GM23338 (cell line): ENCODE data around the gene NT5DC3. TPM values are rescaled to one million over a fixed set of nuclear protein-coding genes. Genes with fewer than 3 reads are reported as not detected.

Experiments used
- ATAC-seq: fragments of 200-7000 bp; cut with Tn5 transposase; 3 replicates; pipeline ENCODE4 v1.9.1; 2020
- DNase-seq: peaks from one replicate; pipeline ENCODE4 v3.0.0-alpha.2; 2015; ENCODE audit warnings: low spot score
- H2AFZ ChIP-seq: fragments of 200-600 bp; sonication (generic); 2 replicates; pipeline ENCODE4 v1.8.0; 2016; ENCODE audit warnings: antibody characterized with exemption, mild to moderate bottlenecking, moderate library complexity
- H3F3A ChIP-seq: fragments of 200-600 bp; sonication (generic); replicated peaks from 2 replicates; pipeline ENCODE4 v1.8.0; 2017; ENCODE audit warnings: antibody characterized with exemption, mixed run types, low read depth
- H3K27ac ChIP-seq: fragments of 200-600 bp; sonication (generic); 2 replicates; pipeline ENCODE4 v1.6.1; 2016; ENCODE audit warnings: low read depth
- H3K27me3 ChIP-seq: fragments of 200-600 bp; sonication (generic); 2 replicates; pipeline ENCODE4 v1.8.0; 2016; ENCODE audit warnings: mild to moderate bottlenecking, mixed run types, moderate library complexity; ENCODE audit not compliant: insufficient read depth
- H3K36me3 ChIP-seq: fragments of 200-600 bp; sonication (generic); 2 replicates; pipeline ENCODE4 v1.8.0; 2016; ENCODE audit warnings: mild to moderate bottlenecking; ENCODE audit not compliant: insufficient read depth
- H3K4me1 ChIP-seq: fragments of 200-600 bp; sonication (generic); 2 replicates; pipeline ENCODE4 v1.8.0; 2016; ENCODE audit warnings: mild to moderate bottlenecking, moderate library complexity; ENCODE audit not compliant: insufficient read depth
- H3K4me2 ChIP-seq: fragments of 200-600 bp; sonication (generic); 2 replicates; pipeline ENCODE4 v1.7.1; 2017; ENCODE audit warnings: mixed run types
- H3K4me3 ChIP-seq: fragments of 200-600 bp; sonication (generic); 2 replicates; pipeline ENCODE4 v1.6.1; 2016; ENCODE audit warnings: mixed run types
- H3K79me2 ChIP-seq: fragments of 200-600 bp; sonication (generic); replicated peaks from 2 replicates; pipeline ENCODE4 v1.8.0; 2017; ENCODE audit warnings: mild to moderate bottlenecking; ENCODE audit not compliant: insufficient read depth
- H3K9me2 ChIP-seq: fragments of 200-600 bp; sonication (generic); 2 replicates; pipeline ENCODE4 v1.8.0; 2017; ENCODE audit not compliant: insufficient read depth
- H4K20me1 ChIP-seq: fragments of 200-600 bp; sonication (generic); replicated peaks from 2 replicates; pipeline ENCODE4 v1.8.0; 2017; ENCODE audit warnings: mild to moderate bottlenecking; ENCODE audit not compliant: insufficient read depth
- H3K27ac Mint-ChIP-seq: 2 replicates; pipeline ENCODE4 v1.8.0; 2020; ENCODE audit warnings: inconsistent platforms, mild to moderate bottlenecking, moderate library complexity, mixed read lengths
- H3K27me3 Mint-ChIP-seq: 3 replicates; pipeline ENCODE4 v1.8.0; 2022; ENCODE audit warnings: low read depth, mild to moderate bottlenecking, moderate library complexity, mixed read lengths, inconsistent platforms; ENCODE audit not compliant: insufficient read depth, poor library complexity
- H3K36me3 Mint-ChIP-seq: 3 replicates; pipeline ENCODE4 v1.8.0; 2021; ENCODE audit warnings: low read depth, mild to moderate bottlenecking, inconsistent platforms, moderate library complexity, mixed read lengths
- H3K4me1 Mint-ChIP-seq: 3 replicates; pipeline ENCODE4 v1.8.0; 2020; ENCODE audit warnings: mild to moderate bottlenecking, inconsistent platforms, mixed read lengths
- H3K4me3 Mint-ChIP-seq: 3 replicates; pipeline ENCODE4 v1.8.0; 2021; ENCODE audit warnings: moderate library complexity, mild to moderate bottlenecking, inconsistent platforms, mixed read lengths
- H3K9me3 Mint-ChIP-seq: 3 replicates; pipeline ENCODE4 v1.8.0; 2020; ENCODE audit warnings: moderate library complexity, mild to moderate bottlenecking, inconsistent platforms, mixed read lengths
- CREB1 ChIP-seq: fragments of 250-450 bp; sonication (Bioruptor Pico); IDR thresholded peaks from 2 replicates; pipeline ENCODE4 v1.5.0; 2020; ENCODE audit warnings: low read depth, mild to moderate bottlenecking, moderate library complexity
- EZH2phosphoT487 ChIP-seq: fragments of 200-600 bp; sonication (generic); IDR thresholded peaks from one replicate; pipeline ENCODE4 v1.8.1; 2018; ENCODE audit warnings: antibody characterized with exemption; ENCODE audit not compliant: unreplicated experiment
- NANOG ChIP-seq: IDR thresholded peaks from 2 replicates; pipeline ENCODE4 v1.6.1; 2016; ENCODE audit warnings: antibody characterized with exemption, borderline replicate concordance
- POLR2AphosphoS5 ChIP-seq: IDR thresholded peaks from 2 replicates; pipeline ENCODE4 v1.6.1; 2016; ENCODE audit warnings: antibody characterized with exemption, low read depth
- polyA plus RNA-seq: library from polyadenylated mRNA; unstranded; fragments of >200 nt; fragmentation: Nextera tagmentation; extraction: Ambion mirVana; gene quantifications from 2 replicates; pipeline ENCODE4 v1.2.1, GENCODE V29; 2016
- total RNA-seq: library from RNA; depleted of rRNA; stranded (reverse); fragments of >200 nt; shearing (Covaris generic); gene quantifications from 2 replicates; pipeline ENCODE4 v1.2.3, GENCODE V29; 2014
- TF ChIP-seq, protein P1 (sequence below): IDR thresholded peaks from 2 replicates; pipeline ENCODE4 v1.6.1; 2016; ENCODE audit warnings: antibody characterized with exemption
- TF ChIP-seq, protein P2 (sequence below), 2 experiments: fragments of 200-600 bp in 1 of 2; sonication (generic) in 1 of 2; conservative IDR thresholded peaks; 2 replicates each; pipeline versions ENCODE4 v1.5.1 to v1.6.1; 2016 to 2017; ENCODE audit warnings: antibody characterized with exemption in 2 of 2, low read depth in 2 of 2, mild to moderate bottlenecking in 2 of 2, moderate library complexity in 1 of 2
- TF ChIP-seq, protein P3 (sequence below): fragments of 250-450 bp; sonication (Bioruptor Pico); IDR thresholded peaks from 2 replicates; pipeline ENCODE4 v1.5.0; 2020; ENCODE audit warnings: mild to moderate bottlenecking, moderate library complexity

Gene NT5DC3
- total and polyA plus RNA-seq, 2 experiments from 2014 or later, result 2.2 to 12.5 TPM

DNA sequence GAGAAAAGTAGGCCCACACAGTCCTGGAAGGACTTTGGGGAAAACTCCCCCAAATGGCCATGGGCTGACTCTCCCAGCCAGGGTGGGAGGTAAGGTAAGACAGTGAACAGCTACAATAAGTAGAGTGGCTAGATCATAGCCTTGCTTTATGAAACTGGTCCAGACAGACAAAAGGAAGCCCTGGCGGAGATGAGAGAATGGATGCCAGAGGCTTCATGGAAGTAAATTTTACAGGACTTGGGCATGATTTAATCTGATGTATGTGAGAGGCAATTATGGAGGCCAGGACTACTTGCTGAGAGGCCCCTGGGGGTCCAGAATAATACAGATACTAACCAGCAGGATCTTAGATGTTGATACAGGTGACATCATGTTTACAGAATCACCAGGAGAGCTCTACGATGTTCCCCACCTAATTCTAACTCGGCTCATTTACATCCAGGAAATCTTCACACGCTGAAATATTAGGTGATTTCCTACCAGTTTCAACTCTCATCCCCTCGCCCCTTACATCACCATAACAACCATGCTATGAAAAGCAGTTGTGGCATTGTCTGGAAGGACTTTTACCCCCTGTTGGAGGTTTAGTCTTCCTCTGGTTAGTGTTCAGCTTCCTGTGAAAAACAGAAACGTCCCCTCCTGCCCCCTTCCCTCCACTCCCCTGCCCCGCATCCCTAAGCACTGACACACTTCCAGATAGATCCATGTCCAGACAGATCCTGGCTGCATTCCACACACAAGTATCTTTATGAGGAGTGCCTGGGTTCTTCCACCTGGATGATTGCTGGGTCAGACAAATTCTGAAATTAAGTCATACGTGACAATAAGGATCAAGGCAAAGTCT, 39.5 kb upstream of the NT5DC3 start:
- no peaks in the 10 kb centered on the region for H3K27me3 ChIP-seq
- no peaks in the 10 kb centered on the region for H3K9me3 Mint-ChIP-seq

More for the DNA sequence above, 39.5 kb upstream of the NT5DC3 start:
- H3K9me2 ChIP-seq, result no peaks in the 10 kb centered on the region
- Mint-ChIP-seq H3K27ac (no peak overlapping the region), H3K4me1 (peaks cover 7% of the 10 kb centered on the region), H3K27me3 (peaks cover 2% of the 10 kb centered on the region), H3K36me3 (no peaks in the 10 kb centered on the region), H3K4me3 (no peak overlapping the region)
- H2AFZ ChIP-seq, result no peak overlapping the region
- TF ChIP-seq, protein P1, sequence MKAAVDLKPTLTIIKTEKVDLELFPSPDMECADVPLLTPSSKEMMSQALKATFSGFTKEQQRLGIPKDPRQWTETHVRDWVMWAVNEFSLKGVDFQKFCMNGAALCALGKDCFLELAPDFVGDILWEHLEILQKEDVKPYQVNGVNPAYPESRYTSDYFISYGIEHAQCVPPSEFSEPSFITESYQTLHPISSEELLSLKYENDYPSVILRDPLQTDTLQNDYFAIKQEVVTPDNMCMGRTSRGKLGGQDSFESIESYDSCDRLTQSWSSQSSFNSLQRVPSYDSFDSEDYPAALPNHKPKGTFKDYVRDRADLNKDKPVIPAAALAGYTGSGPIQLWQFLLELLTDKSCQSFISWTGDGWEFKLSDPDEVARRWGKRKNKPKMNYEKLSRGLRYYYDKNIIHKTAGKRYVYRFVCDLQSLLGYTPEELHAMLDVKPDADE, result no peak
- TF ChIP-seq CREB1 (CRISPR knock-in tag) (no peak), POLR2AphosphoS5 (no peak), NANOG (no peak), EZH2phosphoT487 (no peak)
- TF ChIP-seq, protein P2, sequence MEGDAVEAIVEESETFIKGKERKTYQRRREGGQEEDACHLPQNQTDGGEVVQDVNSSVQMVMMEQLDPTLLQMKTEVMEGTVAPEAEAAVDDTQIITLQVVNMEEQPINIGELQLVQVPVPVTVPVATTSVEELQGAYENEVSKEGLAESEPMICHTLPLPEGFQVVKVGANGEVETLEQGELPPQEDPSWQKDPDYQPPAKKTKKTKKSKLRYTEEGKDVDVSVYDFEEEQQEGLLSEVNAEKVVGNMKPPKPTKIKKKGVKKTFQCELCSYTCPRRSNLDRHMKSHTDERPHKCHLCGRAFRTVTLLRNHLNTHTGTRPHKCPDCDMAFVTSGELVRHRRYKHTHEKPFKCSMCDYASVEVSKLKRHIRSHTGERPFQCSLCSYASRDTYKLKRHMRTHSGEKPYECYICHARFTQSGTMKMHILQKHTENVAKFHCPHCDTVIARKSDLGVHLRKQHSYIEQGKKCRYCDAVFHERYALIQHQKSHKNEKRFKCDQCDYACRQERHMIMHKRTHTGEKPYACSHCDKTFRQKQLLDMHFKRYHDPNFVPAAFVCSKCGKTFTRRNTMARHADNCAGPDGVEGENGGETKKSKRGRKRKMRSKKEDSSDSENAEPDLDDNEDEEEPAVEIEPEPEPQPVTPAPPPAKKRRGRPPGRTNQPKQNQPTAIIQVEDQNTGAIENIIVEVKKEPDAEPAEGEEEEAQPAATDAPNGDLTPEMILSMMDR (conservative IDR thresholded peaks at IDR 0.05; ENCODE audit: low read depth in 2 of 2), result no peak
- TF ChIP-seq, protein P3, sequence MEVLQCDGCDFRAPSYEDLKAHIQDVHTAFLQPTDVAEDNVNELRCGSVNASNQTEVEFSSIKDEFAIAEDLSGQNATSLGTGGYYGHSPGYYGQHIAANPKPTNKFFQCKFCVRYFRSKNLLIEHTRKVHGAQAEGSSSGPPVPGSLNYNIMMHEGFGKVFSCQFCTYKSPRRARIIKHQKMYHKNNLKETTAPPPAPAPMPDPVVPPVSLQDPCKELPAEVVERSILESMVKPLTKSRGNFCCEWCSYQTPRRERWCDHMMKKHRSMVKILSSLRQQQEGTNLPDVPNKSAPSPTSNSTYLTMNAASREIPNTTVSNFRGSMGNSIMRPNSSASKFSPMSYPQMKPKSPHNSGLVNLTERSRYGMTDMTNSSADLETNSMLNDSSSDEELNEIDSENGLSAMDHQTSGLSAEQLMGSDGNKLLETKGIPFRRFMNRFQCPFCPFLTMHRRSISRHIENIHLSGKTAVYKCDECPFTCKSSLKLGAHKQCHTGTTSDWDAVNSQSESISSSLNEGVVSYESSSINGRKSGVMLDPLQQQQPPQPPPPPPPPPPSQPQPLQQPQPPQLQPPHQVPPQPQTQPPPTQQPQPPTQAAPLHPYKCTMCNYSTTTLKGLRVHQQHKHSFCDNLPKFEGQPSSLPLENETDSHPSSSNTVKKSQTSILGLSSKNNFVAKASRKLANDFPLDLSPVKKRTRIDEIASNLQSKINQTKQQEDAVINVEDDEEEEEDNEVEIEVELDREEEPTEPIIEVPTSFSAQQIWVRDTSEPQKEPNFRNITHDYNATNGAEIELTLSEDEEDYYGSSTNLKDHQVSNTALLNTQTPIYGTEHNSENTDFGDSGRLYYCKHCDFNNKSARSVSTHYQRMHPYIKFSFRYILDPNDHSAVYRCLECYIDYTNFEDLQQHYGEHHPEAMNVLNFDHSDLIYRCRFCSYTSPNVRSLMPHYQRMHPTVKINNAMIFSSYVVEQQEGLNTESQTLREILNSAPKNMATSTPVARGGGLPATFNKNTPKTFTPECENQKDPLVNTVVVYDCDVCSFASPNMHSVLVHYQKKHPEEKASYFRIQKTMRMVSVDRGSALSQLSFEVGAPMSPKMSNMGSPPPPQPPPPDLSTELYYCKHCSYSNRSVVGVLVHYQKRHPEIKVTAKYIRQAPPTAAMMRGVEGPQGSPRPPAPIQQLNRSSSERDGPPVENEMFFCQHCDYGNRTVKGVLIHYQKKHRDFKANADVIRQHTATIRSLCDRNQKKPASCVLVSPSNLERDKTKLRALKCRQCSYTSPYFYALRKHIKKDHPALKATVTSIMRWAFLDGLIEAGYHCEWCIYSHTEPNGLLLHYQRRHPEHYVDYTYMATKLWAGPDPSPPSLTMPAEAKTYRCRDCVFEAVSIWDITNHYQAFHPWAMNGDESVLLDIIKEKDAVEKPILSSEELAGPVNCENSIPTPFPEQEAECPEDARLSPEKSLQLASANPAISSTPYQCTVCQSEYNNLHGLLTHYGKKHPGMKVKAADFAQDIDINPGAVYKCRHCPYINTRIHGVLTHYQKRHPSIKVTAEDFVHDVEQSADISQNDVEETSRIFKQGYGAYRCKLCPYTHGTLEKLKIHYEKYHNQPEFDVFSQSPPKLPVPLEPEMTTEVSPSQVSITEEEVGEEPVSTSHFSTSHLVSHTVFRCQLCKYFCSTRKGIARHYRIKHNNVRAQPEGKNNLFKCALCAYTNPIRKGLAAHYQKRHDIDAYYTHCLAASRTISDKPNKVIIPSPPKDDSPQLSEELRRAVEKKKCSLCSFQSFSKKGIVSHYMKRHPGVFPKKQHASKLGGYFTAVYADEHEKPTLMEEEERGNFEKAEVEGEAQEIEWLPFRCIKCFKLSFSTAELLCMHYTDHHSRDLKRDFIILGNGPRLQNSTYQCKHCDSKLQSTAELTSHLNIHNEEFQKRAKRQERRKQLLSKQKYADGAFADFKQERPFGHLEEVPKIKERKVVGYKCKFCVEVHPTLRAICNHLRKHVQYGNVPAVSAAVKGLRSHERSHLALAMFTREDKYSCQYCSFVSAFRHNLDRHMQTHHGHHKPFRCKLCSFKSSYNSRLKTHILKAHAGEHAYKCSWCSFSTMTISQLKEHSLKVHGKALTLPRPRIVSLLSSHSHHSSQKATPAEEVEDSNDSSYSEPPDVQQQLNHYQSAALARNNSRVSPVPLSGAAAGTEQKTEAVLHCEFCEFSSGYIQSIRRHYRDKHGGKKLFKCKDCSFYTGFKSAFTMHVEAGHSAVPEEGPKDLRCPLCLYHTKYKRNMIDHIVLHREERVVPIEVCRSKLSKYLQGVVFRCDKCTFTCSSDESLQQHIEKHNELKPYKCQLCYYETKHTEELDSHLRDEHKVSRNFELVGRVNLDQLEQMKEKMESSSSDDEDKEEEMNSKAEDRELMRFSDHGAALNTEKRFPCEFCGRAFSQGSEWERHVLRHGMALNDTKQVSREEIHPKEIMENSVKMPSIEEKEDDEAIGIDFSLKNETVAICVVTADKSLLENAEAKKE (CRISPR knock-in tag), result no peak
- no peaks in the 10 kb centered on the region for H3F3A ChIP-seq
- ATAC-seq, result no peak
- H3K79me2 ChIP-seq, result no peaks in the 10 kb centered on the region
- no peak overlapping the region for H3K27ac ChIP-seq
- no peak for DNase-seq
- no peak overlapping the region for H3K4me3 ChIP-seq
- H3K4me1 ChIP-seq, result no peaks in the 10 kb centered on the region
- H3K4me2 ChIP-seq, result no peak overlapping the region
- no peaks in the 10 kb centered on the region for H4K20me1 ChIP-seq
- H3K36me3 ChIP-seq, result no peaks in the 10 kb centered on the region
